GM12864 (cell line): ENCODE data around the gene ZMYND11.
"Not testable (repeated sequence)": the region's sequence is repeated elsewhere in the genome, so short reads cannot be mapped to it uniquely, and the experiment has no call there.

Experiments
- DNase-seq: peaks from one replicate; pipeline ENCODE4 v3.0.0-alpha.2; 2011; ENCODE audit warnings: low read depth
- H3K4me3 ChIP-seq: 2 replicates; pipeline ENCODE4 v1.5.1; 2011; ENCODE audit warnings: mild to moderate bottlenecking, low read depth, low read length, control low read depth
- TF ChIP-seq, protein P1 (sequence below): IDR thresholded peaks from 2 replicates; pipeline ENCODE4 v1.5.1; 2011; ENCODE audit warnings: low read depth, mild to moderate bottlenecking, moderate library complexity, low read length, control low read depth, inconsistent platforms; ENCODE audit errors: missing control alignments

ZMYND11 gene

DNA sequence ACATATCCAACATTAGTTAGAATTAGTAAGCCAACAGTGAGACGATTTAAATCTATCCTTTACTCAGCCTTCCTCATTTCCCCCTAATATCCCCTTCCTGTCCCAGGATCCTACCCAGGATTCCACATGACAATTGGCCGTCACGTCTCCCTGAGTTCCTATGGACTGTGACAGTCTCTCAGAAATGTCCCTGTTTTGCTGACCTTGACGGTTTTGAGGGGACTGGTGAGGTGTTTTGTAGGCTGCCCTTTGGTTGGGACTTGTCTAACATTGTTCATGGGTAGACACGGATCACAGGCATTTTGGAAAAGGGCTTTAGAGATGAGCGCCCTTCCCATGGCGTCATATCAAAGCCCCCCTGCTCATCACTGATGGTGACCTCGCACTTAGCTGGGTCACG lies 162.8 kb downstream of the ZMYND11 start:
- no peak overlapping the region for H3K4me3 ChIP-seq
- TF ChIP-seq, protein P1, sequence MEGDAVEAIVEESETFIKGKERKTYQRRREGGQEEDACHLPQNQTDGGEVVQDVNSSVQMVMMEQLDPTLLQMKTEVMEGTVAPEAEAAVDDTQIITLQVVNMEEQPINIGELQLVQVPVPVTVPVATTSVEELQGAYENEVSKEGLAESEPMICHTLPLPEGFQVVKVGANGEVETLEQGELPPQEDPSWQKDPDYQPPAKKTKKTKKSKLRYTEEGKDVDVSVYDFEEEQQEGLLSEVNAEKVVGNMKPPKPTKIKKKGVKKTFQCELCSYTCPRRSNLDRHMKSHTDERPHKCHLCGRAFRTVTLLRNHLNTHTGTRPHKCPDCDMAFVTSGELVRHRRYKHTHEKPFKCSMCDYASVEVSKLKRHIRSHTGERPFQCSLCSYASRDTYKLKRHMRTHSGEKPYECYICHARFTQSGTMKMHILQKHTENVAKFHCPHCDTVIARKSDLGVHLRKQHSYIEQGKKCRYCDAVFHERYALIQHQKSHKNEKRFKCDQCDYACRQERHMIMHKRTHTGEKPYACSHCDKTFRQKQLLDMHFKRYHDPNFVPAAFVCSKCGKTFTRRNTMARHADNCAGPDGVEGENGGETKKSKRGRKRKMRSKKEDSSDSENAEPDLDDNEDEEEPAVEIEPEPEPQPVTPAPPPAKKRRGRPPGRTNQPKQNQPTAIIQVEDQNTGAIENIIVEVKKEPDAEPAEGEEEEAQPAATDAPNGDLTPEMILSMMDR: no peak
- DNase-seq: no peak

DNA sequence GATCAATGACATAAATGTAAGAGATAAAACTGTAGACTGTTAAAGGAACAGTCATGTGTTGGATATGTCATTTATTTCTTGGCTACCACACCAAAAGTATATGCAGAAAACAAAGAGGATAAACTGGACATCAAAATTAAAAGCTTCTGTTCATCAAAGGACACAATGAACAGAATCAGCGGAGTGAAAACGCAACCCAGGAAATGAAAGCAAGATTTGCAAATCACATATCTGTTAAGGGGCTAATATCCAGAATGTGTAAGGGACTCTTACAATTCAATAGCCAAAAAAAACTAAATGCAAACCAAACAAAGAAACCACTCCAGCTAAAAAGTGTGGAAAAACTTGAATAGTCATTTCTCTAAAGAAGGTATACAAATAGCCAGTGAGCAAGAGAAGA lies 164.3 kb downstream of the ZMYND11 start:
- DNase-seq: no peak
- no peak overlapping the region for H3K4me3 ChIP-seq
- TF ChIP-seq, protein P1: no peak

DNA sequence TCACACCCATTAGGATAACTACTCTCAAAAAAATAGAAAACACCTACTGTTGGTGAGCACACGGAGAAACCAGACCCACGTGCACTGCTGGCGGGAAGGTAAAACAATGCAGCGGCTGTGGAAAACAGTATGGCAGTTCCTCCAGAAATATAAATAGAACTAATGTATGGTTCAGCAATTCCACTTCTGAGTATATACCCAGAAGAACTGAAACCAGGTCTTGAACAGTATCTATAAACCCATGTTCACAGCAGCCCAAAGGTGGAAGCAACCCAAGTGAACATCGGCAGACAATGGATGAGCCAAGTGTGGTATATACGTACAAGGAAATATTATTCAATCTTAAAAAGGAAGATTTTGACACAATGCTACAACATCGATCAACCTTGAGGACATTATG lies 164.7 kb downstream of the ZMYND11 start:
- TF ChIP-seq, protein P1: no peak
- no peak overlapping the region for H3K4me3 ChIP-seq

DNA sequence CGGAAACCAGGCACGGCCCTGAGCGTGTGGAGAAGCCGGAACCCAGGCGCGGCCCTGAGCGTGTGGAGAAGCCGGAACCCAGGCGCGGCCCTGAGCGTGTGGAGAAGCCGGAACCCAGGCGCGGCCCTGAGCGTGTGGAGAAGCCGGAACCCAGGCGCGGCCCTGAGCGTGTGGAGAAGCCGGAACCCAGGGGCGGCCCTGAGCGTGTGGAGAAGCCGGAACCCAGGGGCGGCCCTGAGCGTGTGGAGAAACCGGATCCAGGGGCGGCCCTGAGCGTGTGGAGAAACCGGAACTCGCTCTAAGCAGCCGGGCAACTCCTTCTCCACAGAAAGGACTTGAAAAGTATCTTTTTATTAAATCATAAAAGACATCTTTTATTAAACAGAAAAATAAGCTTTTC lies 165.3 kb downstream of the ZMYND11 start:
- DNase-seq, H3K4me3 ChIP-seq: not testable (repeated sequence)

More for the DNA sequence above, 164.7 kb downstream of the ZMYND11 start:
- DNase-seq: no peak

DNA sequence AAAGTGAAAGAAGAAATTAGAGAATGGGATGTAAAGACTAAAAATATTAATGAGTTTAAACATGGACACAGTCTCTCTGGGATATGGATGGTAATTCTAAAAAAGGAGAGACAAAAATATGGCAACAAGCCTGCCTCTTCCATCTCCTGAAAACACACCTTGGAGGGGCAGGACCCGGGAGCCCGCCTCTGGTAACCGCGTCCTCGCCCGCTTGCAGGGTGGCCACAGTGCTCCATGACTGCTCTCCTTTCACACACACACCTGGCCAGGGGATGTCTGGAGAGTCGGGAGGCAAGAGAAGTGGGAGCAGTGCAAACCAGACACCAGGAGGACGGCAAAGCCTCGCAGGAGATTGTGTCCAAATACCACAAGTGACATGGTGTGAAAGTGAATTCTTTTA lies 166.3 kb downstream of the ZMYND11 start:
- no peak overlapping the region for H3K4me3 ChIP-seq
- TF ChIP-seq, protein P1: no peak
- DNase-seq: no peak
